Measurements from ENCODE around the gene WNK2.

GRCh38 chr9:93154293-93154903 is 29.5 kb upstream of the WNK2 start:
- TF ChIP-seq POLR2AphosphoS5 (IDR thresholded peaks at IDR 0.05; ENCODE audit: borderline replicate concordance, low read depth, low read length): no peak
- no peak for TF ChIP-seq FOXP2 (optimal IDR thresholded peaks at IDR 0.05; ENCODE audit: control extremely low read depth, extremely low read length, insufficient read depth)
